GM19238 (cell line): Measurements from ENCODE around the gene TRIM44.
"Not testable (repeated sequence)": the region's sequence is repeated elsewhere in the genome, so short reads cannot be mapped to it uniquely, and the experiment has no call there.

ENCODE experiments used
- DNase-seq: peaks from one replicate; pipeline ENCODE4 v3.0.0; 2011; ENCODE audit warnings: low spot score; ENCODE audit not compliant: insufficient read length

The TRIM44 gene

DNA sequence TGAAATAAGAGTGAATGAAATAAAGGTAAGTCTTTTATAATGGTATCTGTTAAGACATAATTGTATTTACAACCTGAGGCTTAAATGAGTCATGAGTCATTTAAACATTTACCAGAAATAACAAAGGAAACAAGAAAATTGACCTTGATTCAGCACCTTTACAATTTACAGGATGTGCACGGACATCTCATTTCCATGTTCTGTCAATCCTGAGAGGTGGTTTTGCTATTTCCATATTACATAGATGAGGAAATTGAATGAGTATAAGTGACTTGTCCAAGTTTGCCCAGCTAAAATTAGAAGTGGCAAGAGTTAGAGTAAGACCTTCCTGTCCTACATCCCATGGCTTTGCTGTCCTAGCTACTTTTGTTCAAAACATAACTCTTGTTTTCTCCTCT is 89.1 kb downstream of the TRIM44 start:
- DNase-seq, result no peak

DNA sequence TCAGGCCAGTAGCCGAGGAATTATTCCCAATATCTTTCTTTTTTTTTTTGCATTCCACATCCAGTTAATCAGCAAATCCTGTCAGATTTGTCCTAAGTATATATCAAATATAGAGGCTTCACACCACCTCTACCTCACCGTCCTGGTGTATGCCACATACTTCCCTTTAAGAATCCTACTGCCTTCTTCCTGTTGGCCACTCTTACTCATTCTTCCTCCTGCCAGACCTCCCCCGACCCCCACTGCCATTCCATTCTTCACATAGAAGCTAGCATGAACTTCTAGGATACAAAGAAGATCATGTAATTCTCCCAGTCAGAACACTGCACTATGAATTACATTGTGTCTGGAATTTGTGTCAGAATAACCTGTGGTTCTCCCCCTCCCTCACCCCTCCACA is 89.5 kb downstream of the TRIM44 start:
- DNase-seq, result no peak

DNA sequence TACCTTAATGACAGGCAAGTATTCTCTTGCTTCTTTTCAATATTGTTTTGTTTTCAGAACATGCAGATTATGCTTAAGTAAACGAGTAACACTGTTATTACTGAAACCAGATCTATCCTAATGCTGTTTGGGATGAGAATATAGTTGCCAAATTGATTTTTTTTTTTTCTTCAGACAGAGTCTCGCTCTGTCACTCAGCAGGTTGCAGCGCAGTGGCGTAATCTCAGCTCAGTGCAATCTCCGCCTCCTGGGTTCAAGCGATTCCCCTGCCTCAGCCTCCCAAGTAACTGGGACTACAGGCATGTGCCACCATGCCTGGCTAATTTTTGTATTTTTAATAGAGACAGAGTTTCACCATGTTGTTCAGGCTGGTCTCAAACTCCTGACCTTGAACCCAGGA is 91.0 kb downstream of the TRIM44 start:
- not testable (repeated sequence) for DNase-seq

DNA sequence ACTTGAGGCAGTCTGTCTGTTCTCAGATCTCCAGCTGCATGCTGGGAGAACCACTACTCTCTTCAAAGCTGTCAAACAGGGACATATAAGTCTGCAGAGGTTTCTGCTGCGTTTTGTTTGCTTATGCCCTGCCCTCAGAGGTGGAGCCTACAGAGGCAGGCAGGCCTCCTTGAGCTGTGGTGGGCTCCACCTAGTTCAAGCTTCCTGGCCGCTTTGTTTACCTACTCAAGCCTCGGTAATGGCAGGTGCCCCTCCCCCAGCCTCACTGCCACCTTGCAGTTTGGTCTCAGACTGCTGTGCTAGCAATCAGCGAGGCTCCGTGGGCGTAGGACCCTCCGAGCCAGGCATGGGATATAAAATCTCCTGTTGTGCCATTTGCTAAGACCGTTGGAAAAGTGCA is 97.4 kb downstream of the TRIM44 start:
- DNase-seq, result not testable (repeated sequence)

GRCh38 chr11:35761899-35762298 is 99.3 kb downstream of the TRIM44 start:
- DNase-seq, result no peak

DNA sequence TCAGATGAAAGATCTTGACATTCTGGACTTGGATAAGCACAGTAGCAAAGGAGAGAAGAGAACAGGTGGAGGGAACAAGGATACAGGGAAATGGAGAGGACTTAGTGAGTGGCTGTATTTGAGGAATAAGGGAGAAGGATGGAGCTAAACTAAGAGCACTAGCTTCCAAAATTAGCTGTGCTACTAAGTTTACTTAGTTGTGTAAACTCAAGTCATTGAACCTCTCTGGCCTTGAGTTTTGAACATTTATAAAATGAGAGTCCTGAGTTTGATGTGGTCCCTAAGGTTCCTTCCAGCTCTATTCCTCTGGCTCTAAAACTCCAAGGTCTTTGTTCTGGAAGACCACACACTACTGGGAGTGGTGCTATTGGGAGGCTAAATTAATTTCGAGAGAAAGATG is 100.7 kb downstream of the TRIM44 start:
- no peak for DNase-seq

- DNase-seq, result no peak
These were observed 101.2 kb downstream of the TRIM44 start for GRCh38 chr11:35763765-35764164.

- DNase-seq, result no peak
These were observed 101.8 kb downstream of the TRIM44 start for GRCh38 chr11:35764417-35764816.

DNA sequence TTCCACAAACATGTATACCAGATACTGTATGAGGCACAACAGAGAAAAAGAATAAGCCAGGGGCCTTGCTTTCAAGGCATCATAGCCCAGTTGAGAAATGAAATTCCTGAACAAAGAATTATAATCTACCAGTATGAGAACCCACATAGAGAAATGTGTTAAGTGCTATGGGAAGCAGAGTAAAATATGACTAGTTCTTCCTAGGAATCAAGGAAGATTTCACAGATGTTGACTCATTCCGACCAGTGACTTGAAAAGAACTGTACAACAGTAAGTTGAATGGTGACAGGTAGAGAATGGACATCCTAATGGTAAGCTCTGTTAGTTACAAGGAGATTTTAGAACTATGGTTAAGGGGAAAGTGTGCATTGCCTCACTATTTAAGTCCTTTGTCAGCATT is 102.6 kb downstream of the TRIM44 start:
- DNase-seq, result no peak

DNA sequence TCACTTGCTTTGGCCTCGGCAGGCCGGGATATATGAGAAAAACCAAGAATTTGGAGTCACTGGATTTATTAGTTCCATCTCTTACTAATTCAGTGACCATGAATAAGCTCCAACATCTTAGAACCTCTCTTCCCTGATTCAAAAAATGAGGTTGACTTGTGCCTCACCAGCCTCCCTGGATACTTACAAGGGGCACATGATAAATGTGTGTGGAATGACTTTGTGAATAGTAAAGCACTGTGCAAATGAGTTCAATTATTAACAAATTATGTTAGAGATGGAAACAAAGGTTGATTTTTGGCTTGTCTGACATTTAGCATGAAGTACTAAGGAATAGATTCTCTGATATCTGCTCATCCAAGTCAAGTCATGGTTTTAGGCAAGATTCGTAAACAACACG is 104.1 kb downstream of the TRIM44 start:
- no peak for DNase-seq

DNA sequence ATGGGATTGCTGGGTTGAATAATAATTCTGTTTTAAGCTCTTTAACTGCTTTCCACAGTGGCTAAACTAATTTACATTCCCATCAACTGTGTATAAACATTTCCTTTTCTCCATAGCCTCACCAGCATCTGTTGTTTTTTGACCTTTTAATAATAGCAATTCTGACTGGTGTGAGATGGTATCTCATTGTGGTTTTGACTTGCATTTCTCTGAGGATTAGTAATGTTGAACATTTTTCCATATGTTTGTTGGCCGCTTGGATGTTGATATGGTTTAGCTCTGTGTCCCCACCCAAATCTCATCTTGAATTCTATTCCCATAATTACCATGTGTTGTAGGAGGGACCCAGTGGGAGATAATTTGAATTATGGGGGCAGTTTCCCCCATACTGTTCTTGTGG is 107.8 kb downstream of the TRIM44 start:
- not testable (repeated sequence) for DNase-seq

DNA sequence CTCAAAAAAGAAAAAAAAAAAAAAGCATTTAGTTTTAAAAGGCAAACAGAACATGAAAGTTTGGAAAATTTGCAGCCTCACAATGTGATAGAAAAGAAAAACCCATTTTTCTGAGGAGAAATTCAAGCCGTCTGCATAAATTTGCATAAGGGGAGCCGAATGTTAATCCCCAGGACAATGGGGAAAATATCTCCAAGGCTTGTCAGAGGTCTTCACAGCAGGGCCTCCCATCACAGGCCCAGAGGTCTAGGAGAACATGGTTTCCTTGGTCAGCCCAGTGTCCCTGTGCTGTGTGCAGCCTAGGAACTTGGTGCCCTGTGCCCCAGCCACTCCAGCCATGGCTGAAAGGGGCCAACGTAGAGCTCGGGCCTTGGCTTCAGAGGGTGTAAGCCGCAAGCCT is 109.1 kb downstream of the TRIM44 start:
- DNase-seq, result no peak

GRCh38 chr11:35777241-35777640 is 114.7 kb downstream of the TRIM44 start:
- not testable (repeated sequence) for DNase-seq

- DNase-seq, result not testable (repeated sequence)
These were observed 116.4 kb downstream of the TRIM44 start for GRCh38 chr11:35778943-35779342.

- no peak for DNase-seq
These were observed 116.8 kb downstream of the TRIM44 start for GRCh38 chr11:35779409-35779808.

- no peak for DNase-seq
These were observed 118.6 kb downstream of the TRIM44 start for GRCh38 chr11:35780951-35781860.

DNA sequence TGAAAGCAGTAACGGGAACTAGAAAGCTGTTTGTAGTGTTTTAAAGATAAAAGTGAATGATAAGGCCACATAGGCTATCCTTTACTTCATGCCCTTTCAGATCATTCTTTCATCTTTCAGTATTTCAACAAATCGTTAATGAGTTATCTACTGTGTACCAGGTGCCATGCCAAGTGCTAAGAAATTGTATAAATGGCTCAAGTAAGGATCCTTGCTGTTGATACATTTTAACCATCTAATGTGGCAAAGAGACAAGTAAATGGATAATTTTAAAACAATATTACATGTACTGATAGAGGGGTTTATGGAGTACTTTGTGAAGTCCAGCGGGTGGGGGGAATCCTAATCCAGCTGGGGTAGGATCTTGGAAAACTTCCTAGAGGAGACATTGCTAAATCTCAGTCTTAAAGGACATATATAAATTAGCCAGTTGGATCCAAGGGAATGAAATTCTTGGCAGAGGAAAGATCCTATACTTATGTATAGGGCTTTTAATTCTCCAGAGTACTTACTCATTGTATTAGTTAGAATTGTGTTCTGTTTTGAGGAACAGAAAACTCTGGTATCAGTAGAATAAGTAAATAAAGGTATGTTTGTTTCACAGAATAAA is 119.4 kb downstream of the TRIM44 start:
- no peak for DNase-seq

- DNase-seq, result no peak
These were observed 121.2 kb downstream of the TRIM44 start for GRCh38 chr11:35783809-35784208.

GRCh38 chr11:35784699-35785098 is 122.1 kb downstream of the TRIM44 start:
- no peak for DNase-seq

DNA sequence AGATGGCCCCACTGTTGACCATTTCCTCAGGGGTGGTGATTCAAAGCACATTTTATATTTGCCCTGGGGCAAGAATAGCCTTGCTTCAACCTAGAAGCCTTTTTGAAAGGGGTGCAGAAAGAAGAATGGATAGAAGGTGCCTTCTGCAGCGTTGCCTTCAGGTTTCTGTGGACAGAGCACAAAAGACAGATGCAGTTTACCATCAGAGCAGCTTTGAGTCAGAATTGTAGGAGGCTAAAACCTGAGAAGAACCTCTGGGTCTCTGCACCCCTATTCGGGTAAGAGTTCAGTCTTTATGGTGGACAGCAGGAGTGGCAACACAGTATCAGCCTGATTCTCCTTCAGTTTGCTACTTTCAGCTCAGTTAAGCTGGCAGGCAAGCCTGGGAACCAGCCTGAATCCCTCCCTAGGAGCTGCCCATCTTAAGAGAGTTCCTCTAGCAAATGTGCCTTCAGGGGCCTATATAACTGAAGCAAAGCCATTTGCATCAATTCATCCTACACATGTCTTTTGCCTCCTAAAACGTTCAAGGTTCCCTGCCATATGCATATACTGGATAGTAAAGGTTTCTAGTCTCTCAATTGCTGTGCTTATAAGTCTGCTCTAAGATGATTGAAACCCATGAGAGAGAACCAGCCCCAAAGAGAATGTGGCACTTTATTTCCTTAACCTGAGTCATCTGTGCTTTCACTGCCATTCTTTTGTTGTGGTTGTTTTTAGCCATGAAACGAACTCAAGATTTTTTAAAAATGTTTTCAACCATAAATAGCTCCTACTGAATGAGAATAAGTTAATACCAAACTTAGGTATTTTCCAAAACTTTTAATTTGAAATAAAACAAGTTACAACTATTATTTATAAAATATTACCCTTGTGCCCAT is 123.0 kb downstream of the TRIM44 start:
- no peak for DNase-seq

- no peak for DNase-seq
These were observed 123.6 kb downstream of the TRIM44 start for GRCh38 chr11:35786188-35786587.

GRCh38 chr11:35787013-35787504 is 124.5 kb downstream of the TRIM44 start:
- DNase-seq, result no peak
